ENCODE measurements around the gene QRFPR. TPM values are rescaled to one million over a fixed set of nuclear protein-coding genes. Genes with fewer than 3 reads are reported as not detected.

The QRFPR gene
- total RNA-seq, 1 donor from 2014 or later: not detected

- Mint-ChIP-seq H3K36me3 (ENCODE audit: unreplicated experiment) (peaks cover 5% of the 10 kb centered on the region), H3K27ac (ENCODE audit: unreplicated experiment) (no peak overlapping the region), H3K27me3 (ENCODE audit: unreplicated experiment) (peaks cover 7% of the 10 kb centered on the region), H3K9me3 (ENCODE audit: unreplicated experiment) (peaks cover 3% of the 10 kb centered on the region), H3K4me1 (ENCODE audit: low read depth, unreplicated experiment) (peaks cover 3% of the 10 kb centered on the region), H3K4me3 (ENCODE audit: unreplicated experiment) (no peak overlapping the region)
- TF ChIP-seq CTCF (IDR thresholded peaks at IDR 0.05; ENCODE audit: partially characterized antibody, unreplicated experiment): no peak
- no peak for DNase-seq
Observed at GRCh38 chr4:121379276-121379675, 1.5 kb downstream of the QRFPR start.

GRCh38 chr4:121377076-121377475 lies 3.7 kb downstream of the QRFPR start:
- H3K4me1 Mint-ChIP-seq (ENCODE audit: low read depth, unreplicated experiment): peaks cover 3% of the 10 kb centered on the region
- H3K27ac Mint-ChIP-seq (ENCODE audit: unreplicated experiment): no peak overlapping the region
- H3K9me3 Mint-ChIP-seq (ENCODE audit: unreplicated experiment): peaks cover 3% of the 10 kb centered on the region
- no peak overlapping the region for H3K4me3 Mint-ChIP-seq (ENCODE audit: unreplicated experiment)
- no peak for DNase-seq
- peaks cover 5% of the 10 kb centered on the region for H3K36me3 Mint-ChIP-seq (ENCODE audit: unreplicated experiment)
- no peak for TF ChIP-seq CTCF (IDR thresholded peaks at IDR 0.05; ENCODE audit: partially characterized antibody, unreplicated experiment)
- peaks cover 7% of the 10 kb centered on the region for H3K27me3 Mint-ChIP-seq (ENCODE audit: unreplicated experiment)

- H3K36me3 Mint-ChIP-seq (ENCODE audit: unreplicated experiment): peaks cover 5% of the 10 kb centered on the region
- peaks cover 3% of the 10 kb centered on the region for H3K4me1 Mint-ChIP-seq (ENCODE audit: low read depth, unreplicated experiment)
- H3K27me3 Mint-ChIP-seq (ENCODE audit: unreplicated experiment): peaks cover 7% of the 10 kb centered on the region
- H3K9me3 Mint-ChIP-seq (ENCODE audit: unreplicated experiment): peaks cover 3% of the 10 kb centered on the region
- H3K27ac Mint-ChIP-seq (ENCODE audit: unreplicated experiment): no peak overlapping the region
- TF ChIP-seq CTCF (IDR thresholded peaks at IDR 0.05; ENCODE audit: partially characterized antibody, unreplicated experiment): no peak
- DNase-seq: no peak
- H3K4me3 Mint-ChIP-seq (ENCODE audit: unreplicated experiment): no peak overlapping the region
Observed at GRCh38 chr4:121376556-121376955, 4.3 kb downstream of the QRFPR start.

- H3K27me3 Mint-ChIP-seq (ENCODE audit: unreplicated experiment): peaks cover 7% of the 10 kb centered on the region
- peaks cover 3% of the 10 kb centered on the region for H3K4me1 Mint-ChIP-seq (ENCODE audit: low read depth, unreplicated experiment)
- no peak overlapping the region for H3K4me3 Mint-ChIP-seq (ENCODE audit: unreplicated experiment)
- H3K27ac Mint-ChIP-seq (ENCODE audit: unreplicated experiment): no peak overlapping the region
- peaks cover 5% of the 10 kb centered on the region for H3K36me3 Mint-ChIP-seq (ENCODE audit: unreplicated experiment)
- DNase-seq: no peak
- no peak for TF ChIP-seq CTCF (IDR thresholded peaks at IDR 0.05; ENCODE audit: partially characterized antibody, unreplicated experiment)
- peaks cover 3% of the 10 kb centered on the region for H3K9me3 Mint-ChIP-seq (ENCODE audit: unreplicated experiment)
Observed at GRCh38 chr4:121376097-121376496, 4.7 kb downstream of the QRFPR start.

GRCh38 chr4:121375262-121375661 lies 5.6 kb downstream of the QRFPR start:
- peaks cover 3% of the 10 kb centered on the region for H3K9me3 Mint-ChIP-seq (ENCODE audit: unreplicated experiment)
- peaks cover 3% of the 10 kb centered on the region for H3K4me1 Mint-ChIP-seq (ENCODE audit: low read depth, unreplicated experiment)
- H3K27me3 Mint-ChIP-seq (ENCODE audit: unreplicated experiment): peaks cover 6% of the 10 kb centered on the region
- TF ChIP-seq CTCF (IDR thresholded peaks at IDR 0.05; ENCODE audit: partially characterized antibody, unreplicated experiment): no peak
- H3K27ac Mint-ChIP-seq (ENCODE audit: unreplicated experiment): no peak overlapping the region
- H3K36me3 Mint-ChIP-seq (ENCODE audit: unreplicated experiment): peaks cover 4% of the 10 kb centered on the region
- DNase-seq: no peak
- no peak overlapping the region for H3K4me3 Mint-ChIP-seq (ENCODE audit: unreplicated experiment)
